ENCODE measurements around the gene DUSP21.

DNA sequence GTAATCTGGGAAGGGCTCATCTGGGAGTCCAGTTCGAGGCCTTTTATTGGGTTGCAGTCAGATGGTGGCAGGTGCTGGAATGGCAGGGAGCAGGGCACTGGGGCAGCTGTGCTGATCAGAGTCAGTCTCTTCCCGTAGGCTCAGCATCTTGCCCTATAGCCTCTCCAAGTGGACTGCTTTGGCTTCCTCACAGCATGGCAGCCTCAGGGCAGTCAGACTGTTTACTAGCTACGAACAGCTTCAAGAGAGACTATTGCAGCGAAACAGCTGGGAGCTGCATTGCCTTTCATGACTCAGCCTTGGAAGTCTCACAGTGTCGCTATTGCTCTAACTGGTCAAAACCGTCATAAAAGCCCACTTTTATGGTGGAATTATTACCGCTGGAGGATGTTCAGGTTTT, 26.8 kb upstream of the DUSP21 start:
- TF ChIP-seq EZH2 (IDR thresholded peaks at IDR 0.05) (no peak), POLR2AphosphoS5 (IDR thresholded peaks at IDR 0.05; ENCODE audit: borderline replicate concordance, low read depth, low read length) (no peak), FOXP2 (optimal IDR thresholded peaks at IDR 0.05; ENCODE audit: control extremely low read depth, extremely low read length, insufficient read depth) (no peak)

Measured in SK-N-MC (cell line).